HepG2 (cell line): Measurements from ENCODE around the gene SPAG4. TPM values are rescaled to one million over a fixed set of nuclear protein-coding genes. Genes with fewer than 3 reads are reported as not detected.

ENCODE experiments used
- HOXA9 ChIP-seq: sonication (generic); formaldehyde crosslinking; IDR thresholded peaks from 2 replicates; pipeline ENCODE4 v1.8.1; 2022; ENCODE audit warnings: missing genetic modification reagents, mild to moderate bottlenecking, moderate library complexity, borderline replicate concordance
- MED8 ChIP-seq: sonication (generic); formaldehyde crosslinking; IDR thresholded peaks from 2 replicates; pipeline ENCODE4 v1.8.1; 2023; ENCODE audit warnings: mild to moderate bottlenecking, missing genetic modification reagents; ENCODE audit not compliant: insufficient replicate concordance
- NFE2L1 ChIP-seq: sonication (generic); formaldehyde crosslinking; IDR thresholded peaks from 2 replicates; pipeline ENCODE4 v1.4.0; 2020; ENCODE audit warnings: missing genetic modification reagents, mild to moderate bottlenecking, borderline replicate concordance
- NFE2L2 ChIP-seq: fragments of 150-350 bp; IDR thresholded peaks from 2 replicates; pipeline ENCODE4 v1.6.1; 2014; ENCODE audit warnings: low read length
- NFIB ChIP-seq: sonication (generic); formaldehyde crosslinking; IDR thresholded peaks from 2 replicates; pipeline ENCODE4 v1.9.0; 2021; ENCODE audit warnings: missing genetic modification reagents, mild to moderate bottlenecking, borderline replicate concordance
- NFRKB ChIP-seq: fragments of 450-650 bp; IDR thresholded peaks from 2 replicates; pipeline ENCODE4 v1.6.1; 2017
- SIN3A ChIP-seq: IDR thresholded peaks from 2 replicates; pipeline ENCODE4 v1.6.1; 2011; ENCODE audit warnings: low read depth, mild to moderate bottlenecking, control low read depth, low read length, borderline replicate concordance
- SP5 ChIP-seq: IDR thresholded peaks from 2 replicates; pipeline ENCODE4 v1.6.1; 2016; ENCODE audit warnings: low read depth, borderline replicate concordance
- ZMAT3 ChIP-seq: sonication (generic); formaldehyde crosslinking; conservative IDR thresholded peaks from 2 replicates; pipeline ENCODE4 v1.7.0; 2021; ENCODE audit warnings: missing genetic modification reagents
- ZNF468 ChIP-seq: sonication (generic); formaldehyde crosslinking; IDR thresholded peaks from 2 replicates; pipeline ENCODE4 v1.8.0; 2022; ENCODE audit warnings: mild to moderate bottlenecking, moderate library complexity, missing genetic modification reagents
- ZNF678 ChIP-seq: sonication (generic); formaldehyde crosslinking; IDR thresholded peaks from 2 replicates; pipeline ENCODE4 v1.4.0; 2020; ENCODE audit warnings: mild to moderate bottlenecking, missing genetic modification reagents
- ZNF772 ChIP-seq: sonication (generic); formaldehyde crosslinking; IDR thresholded peaks from 2 replicates; pipeline ENCODE4 v1.5.0; 2020; ENCODE audit warnings: mild to moderate bottlenecking, missing genetic modification reagents
- polyA plus RNA-seq, 8 experiments: library from polyadenylated mRNA; depleted of rRNA in 3 of 8; stranded (reverse) in 7 of 8; unstranded in 1 of 8; fragments of >200 nt; fragmentation: Illumina TruSeq in 4 of 8; extraction: Trizol in 4 of 8; gene quantifications; 2 replicates each; pipeline versions ENCODE4 v1.2.1 to v1.2.3, GENCODE V29; 2011 to 2016; ENCODE audit warnings: low read depth in 4 of 8, missing spikeins in 1 of 8, mixed read lengths in 1 of 8; ENCODE audit not compliant: insufficient read depth in 1 of 8
- total RNA-seq, 5 experiments: library from RNA; depleted of rRNA; stranded (reverse); fragments of >200 nt; fragmentation: Illumina TruSeq; extraction: Trizol; gene quantifications; 2 replicates each; pipeline ENCODE4 v1.2.3, GENCODE V29; 2016; ENCODE audit warnings: low read depth in 1 of 5
- TF ChIP-seq, protein P1 (sequence below): IDR thresholded peaks from 2 replicates; pipeline ENCODE4 v1.6.1; 2016; ENCODE audit warnings: mild to moderate bottlenecking
- TF ChIP-seq, protein P2 (sequence below): sonication (generic); formaldehyde crosslinking; IDR thresholded peaks from 2 replicates; pipeline ENCODE4 v1.5.0; 2020; ENCODE audit warnings: missing genetic modification reagents
- TF ChIP-seq, protein P3 (sequence below): sonication (generic); formaldehyde crosslinking; IDR thresholded peaks from 2 replicates; pipeline ENCODE4 v1.5.0; 2020; ENCODE audit warnings: mild to moderate bottlenecking, missing genetic modification reagents
- TF ChIP-seq, protein P4 (sequence below): sonication (generic); formaldehyde crosslinking; IDR thresholded peaks from 2 replicates; pipeline ENCODE4 v1.5.0; 2020; ENCODE audit warnings: mild to moderate bottlenecking, missing genetic modification reagents
- TF ChIP-seq, protein P5 (sequence below): sonication (generic); formaldehyde crosslinking; IDR thresholded peaks from 2 replicates; pipeline ENCODE4 v1.8.1; 2023; ENCODE audit warnings: mild to moderate bottlenecking, missing genetic modification reagents
- TF ChIP-seq, protein P6 (sequence below): sonication (generic); formaldehyde crosslinking; conservative IDR thresholded peaks from 2 replicates; pipeline ENCODE4 v1.8.0; 2022; ENCODE audit warnings: mild to moderate bottlenecking, moderate library complexity, missing genetic modification reagents

SPAG4 gene
- total and polyA plus RNA-seq, 2 of the 13 experiments (the other 11 are each of a cell fraction or from before 2014, with no cell fraction given): 5.8 to 137 TPM

DNA sequence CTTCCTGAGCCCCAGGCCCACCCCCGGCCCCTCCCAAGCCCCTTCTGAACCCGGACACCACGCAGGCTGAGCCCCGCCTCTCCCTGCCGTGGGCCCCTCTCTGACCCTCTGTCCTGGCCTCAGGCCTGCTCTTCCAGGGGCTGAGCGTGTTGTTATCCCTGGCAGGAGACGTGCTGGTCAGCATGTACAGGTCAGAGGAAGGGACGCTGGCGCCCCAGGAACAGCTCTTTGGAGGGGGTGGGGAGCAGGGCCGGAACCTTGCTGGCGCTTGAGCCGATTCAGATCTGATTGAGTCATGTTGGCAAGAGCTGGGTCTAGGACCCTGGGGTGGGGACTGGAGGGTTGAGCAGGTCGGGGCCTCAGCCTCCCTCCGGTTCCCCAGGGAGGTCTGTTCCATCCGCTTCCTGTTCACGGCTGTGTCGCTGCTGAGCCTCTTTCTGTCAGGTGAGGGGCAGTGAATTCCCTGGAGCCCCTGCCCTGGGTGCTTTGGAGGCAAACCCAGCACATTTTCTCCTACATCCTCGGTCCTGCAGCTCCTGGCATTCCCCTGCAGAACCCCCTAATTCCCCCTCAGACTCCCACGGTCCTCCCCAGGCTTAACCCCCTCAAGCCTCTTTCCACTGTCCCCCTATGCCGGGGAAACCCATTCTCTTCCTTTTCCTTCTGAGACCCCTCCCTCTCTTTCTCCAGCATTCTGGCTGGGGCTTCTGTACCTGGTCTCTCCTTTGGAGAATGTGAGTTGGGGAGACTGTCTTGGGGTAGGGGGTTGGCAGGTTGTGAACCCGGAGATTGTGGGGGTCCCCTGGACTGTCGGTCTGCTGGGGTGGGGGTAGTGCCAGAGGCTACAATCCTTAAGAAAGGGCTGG, 2.0 kb downstream of the SPAG4 start (continued):
- TF ChIP-seq HOXA9 (no peak), ZNF678 (0 out of 2 replicates have a peak, but pooled peaks have one; percentile 73), SP5 (peak; percentile 92), SIN3A (peak; percentile 79), MED8 (CRISPR knock-in tag) (peak; percentile 55), NFE2L1 (peak; percentile 69; the same call in 1 of the 2 replicates), ZNF468 (CRISPR knock-in tag) (no peak; the same call in 1 of the 2 replicates), ZNF772 (CRISPR knock-in tag) (peak; percentile 95), ZMAT3 (CRISPR knock-in tag) (no peak; the same call in none of the 2 replicates), NFIB (CRISPR knock-in tag) (no peak), NFE2L2 (no peak), NFRKB (no peak)
- TF ChIP-seq, protein P1, sequence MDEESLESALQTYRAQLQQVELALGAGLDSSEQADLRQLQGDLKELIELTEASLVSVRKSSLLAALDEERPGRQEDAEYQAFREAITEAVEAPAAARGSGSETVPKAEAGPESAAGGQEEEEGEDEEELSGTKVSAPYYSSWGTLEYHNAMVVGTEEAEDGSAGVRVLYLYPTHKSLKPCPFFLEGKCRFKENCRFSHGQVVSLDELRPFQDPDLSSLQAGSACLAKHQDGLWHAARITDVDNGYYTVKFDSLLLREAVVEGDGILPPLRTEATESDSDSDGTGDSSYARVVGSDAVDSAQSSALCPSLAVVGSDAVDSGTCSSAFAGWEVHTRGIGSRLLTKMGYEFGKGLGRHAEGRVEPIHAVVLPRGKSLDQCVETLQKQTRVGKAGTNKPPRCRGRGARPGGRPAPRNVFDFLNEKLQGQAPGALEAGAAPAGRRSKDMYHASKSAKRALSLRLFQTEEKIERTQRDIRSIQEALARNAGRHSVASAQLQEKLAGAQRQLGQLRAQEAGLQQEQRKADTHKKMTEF (CRISPR knock-in tag): 0 out of 2 replicates have a peak, but pooled peaks have one; percentile 3
- TF ChIP-seq, protein P2, sequence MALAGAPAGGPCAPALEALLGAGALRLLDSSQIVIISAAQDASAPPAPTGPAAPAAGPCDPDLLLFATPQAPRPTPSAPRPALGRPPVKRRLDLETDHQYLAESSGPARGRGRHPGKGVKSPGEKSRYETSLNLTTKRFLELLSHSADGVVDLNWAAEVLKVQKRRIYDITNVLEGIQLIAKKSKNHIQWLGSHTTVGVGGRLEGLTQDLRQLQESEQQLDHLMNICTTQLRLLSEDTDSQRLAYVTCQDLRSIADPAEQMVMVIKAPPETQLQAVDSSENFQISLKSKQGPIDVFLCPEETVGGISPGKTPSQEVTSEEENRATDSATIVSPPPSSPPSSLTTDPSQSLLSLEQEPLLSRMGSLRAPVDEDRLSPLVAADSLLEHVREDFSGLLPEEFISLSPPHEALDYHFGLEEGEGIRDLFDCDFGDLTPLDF: no peak
- TF ChIP-seq, protein P3, sequence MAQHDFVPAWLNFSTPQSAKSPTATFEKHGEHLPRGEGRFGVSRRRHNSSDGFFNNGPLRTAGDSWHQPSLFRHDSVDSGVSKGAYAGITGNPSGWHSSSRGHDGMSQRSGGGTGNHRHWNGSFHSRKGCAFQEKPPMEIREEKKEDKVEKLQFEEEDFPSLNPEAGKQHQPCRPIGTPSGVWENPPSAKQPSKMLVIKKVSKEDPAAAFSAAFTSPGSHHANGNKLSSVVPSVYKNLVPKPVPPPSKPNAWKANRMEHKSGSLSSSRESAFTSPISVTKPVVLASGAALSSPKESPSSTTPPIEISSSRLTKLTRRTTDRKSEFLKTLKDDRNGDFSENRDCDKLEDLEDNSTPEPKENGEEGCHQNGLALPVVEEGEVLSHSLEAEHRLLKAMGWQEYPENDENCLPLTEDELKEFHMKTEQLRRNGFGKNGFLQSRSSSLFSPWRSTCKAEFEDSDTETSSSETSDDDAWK (CRISPR knock-in tag): no peak
- TF ChIP-seq, protein P4, sequence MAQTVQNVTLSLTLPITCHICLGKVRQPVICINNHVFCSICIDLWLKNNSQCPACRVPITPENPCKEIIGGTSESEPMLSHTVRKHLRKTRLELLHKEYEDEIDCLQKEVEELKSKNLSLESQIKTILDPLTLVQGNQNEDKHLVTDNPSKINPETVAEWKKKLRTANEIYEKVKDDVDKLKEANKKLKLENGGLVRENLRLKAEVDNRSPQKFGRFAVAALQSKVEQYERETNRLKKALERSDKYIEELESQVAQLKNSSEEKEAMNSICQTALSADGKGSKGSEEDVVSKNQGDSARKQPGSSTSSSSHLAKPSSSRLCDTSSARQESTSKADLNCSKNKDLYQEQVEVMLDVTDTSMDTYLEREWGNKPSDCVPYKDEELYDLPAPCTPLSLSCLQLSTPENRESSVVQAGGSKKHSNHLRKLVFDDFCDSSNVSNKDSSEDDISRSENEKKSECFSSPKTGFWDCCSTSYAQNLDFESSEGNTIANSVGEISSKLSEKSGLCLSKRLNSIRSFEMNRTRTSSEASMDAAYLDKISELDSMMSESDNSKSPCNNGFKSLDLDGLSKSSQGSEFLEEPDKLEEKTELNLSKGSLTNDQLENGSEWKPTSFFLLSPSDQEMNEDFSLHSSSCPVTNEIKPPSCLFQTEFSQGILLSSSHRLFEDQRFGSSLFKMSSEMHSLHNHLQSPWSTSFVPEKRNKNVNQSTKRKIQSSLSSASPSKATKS: no peak
- TF ChIP-seq, protein P5, sequence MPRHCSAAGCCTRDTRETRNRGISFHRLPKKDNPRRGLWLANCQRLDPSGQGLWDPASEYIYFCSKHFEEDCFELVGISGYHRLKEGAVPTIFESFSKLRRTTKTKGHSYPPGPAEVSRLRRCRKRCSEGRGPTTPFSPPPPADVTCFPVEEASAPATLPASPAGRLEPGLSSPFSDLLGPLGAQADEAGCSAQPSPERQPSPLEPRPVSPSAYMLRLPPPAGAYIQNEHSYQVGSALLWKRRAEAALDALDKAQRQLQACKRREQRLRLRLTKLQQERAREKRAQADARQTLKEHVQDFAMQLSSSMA: no peak
- TF ChIP-seq, protein P6, sequence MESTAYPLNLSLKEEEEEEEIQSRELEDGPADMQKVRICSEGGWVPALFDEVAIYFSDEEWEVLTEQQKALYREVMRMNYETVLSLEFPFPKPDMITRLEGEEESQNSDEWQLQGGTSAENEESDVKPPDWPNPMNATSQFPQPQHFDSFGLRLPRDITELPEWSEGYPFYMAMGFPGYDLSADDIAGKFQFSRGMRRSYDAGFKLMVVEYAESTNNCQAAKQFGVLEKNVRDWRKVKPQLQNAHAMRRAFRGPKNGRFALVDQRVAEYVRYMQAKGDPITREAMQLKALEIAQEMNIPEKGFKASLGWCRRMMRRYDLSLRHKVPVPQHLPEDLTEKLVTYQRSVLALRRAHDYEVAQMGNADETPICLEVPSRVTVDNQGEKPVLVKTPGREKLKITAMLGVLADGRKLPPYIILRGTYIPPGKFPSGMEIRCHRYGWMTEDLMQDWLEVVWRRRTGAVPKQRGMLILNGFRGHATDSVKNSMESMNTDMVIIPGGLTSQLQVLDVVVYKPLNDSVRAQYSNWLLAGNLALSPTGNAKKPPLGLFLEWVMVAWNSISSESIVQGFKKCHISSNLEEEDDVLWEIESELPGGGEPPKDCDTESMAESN (CRISPR knock-in tag): peak; percentile 87
